Measurements from ENCODE around the gene RUVBL2.

- TF ChIP-seq POLR2A (IDR thresholded peaks at IDR 0.05): no peak
- TF ChIP-seq CTCF (IDR thresholded peaks at IDR 0.05 in 8 of 11, conservative IDR thresholded peaks at IDR 0.05 in 3 of 11): no peak
These were observed 1.7 kb upstream of the RUVBL2 start for GRCh38 chr19:48991873-48992580.
